ENCODE measurements around the gene TBC1D22B.

- TF ChIP-seq CTCF (IDR thresholded peaks at IDR 0.05), result no peak
- TF ChIP-seq POLR2A (IDR thresholded peaks at IDR 0.05), result no peak
Measured at GRCh38 chr6:37359039-37359438, 101.5 kb downstream of the TBC1D22B start.
